MM.1S (cell line): ENCODE data around the gene TSPYL6.
A peak's percentile ranks its signal among the peaks of the same experiment; 100 is the strongest.

ENCODE experiments used
- DNase-seq: peaks from one replicate; pipeline ENCODE4 v3.0.0-alpha.2; 2015
- H2AFZ ChIP-seq: fragments of 300-600 bp; sonication (generic); 2 replicates; pipeline ENCODE4 v1.6.0; 2016; ENCODE audit warnings: antibody characterized with exemption, low read length
- H3F3A ChIP-seq: fragments of 300-600 bp; sonication (generic); 2 replicates; pipeline ENCODE4 v1.6.1; 2016; ENCODE audit warnings: mild to moderate bottlenecking, antibody characterized with exemption, low read length, moderate library complexity, mixed read lengths; ENCODE audit not compliant: insufficient read depth
- H3K27ac ChIP-seq: fragments of 300-600 bp; sonication (generic); 2 replicates; pipeline ENCODE4 v1.5.1; 2016; ENCODE audit warnings: mild to moderate bottlenecking, low read length
- H3K27me3 ChIP-seq: fragments of 300-600 bp; sonication (generic); replicated peaks from 2 replicates; pipeline ENCODE4 v1.6.0; 2016; ENCODE audit warnings: low read length; ENCODE audit not compliant: insufficient read depth
- H3K36me3 ChIP-seq: fragments of 300-600 bp; sonication (generic); replicated peaks from 2 replicates; pipeline ENCODE4 v1.6.1; 2016; ENCODE audit warnings: mild to moderate bottlenecking, low read length, mixed read lengths; ENCODE audit not compliant: insufficient read depth
- H3K4me1 ChIP-seq: fragments of 300-600 bp; sonication (generic); 2 replicates; pipeline ENCODE4 v1.6.1; 2016; ENCODE audit warnings: low read length, mixed read lengths
- H3K4me2 ChIP-seq: fragments of 300-600 bp; sonication (generic); 2 replicates; pipeline ENCODE4 v1.6.0; 2016; ENCODE audit warnings: low read depth, low read length
- H3K4me3 ChIP-seq: fragments of 300-600 bp; sonication (generic); 2 replicates; pipeline ENCODE4 v1.5.1; 2016; ENCODE audit warnings: low read length, mixed read lengths
- H3K79me2 ChIP-seq: fragments of 300-600 bp; sonication (generic); 2 replicates; pipeline ENCODE4 v1.6.1; 2016; ENCODE audit warnings: mixed run types, low read length, mixed read lengths
- H3K9ac ChIP-seq: fragments of 300-600 bp; sonication (generic); 2 replicates; pipeline ENCODE4 v1.6.1; 2016; ENCODE audit warnings: low read length, mixed read lengths
- H3K9me2 ChIP-seq: fragments of 300-600 bp; sonication (generic); replicated peaks from 2 replicates; pipeline ENCODE4 v1.6.1; 2016; ENCODE audit warnings: mild to moderate bottlenecking, low read length, mixed read lengths; ENCODE audit not compliant: insufficient read depth
- H3K9me3 ChIP-seq: fragments of 300-600 bp; sonication (generic); replicated peaks from 2 replicates; pipeline ENCODE4 v1.6.1; 2016; ENCODE audit warnings: mild to moderate bottlenecking, low read length, mixed read lengths; ENCODE audit not compliant: insufficient read depth
- H4K20me1 ChIP-seq: fragments of 300-600 bp; sonication (generic); 2 replicates; pipeline ENCODE4 v1.6.1; 2016; ENCODE audit warnings: mild to moderate bottlenecking, low read length, moderate library complexity, mixed read lengths; ENCODE audit not compliant: insufficient read depth
- CTCF ChIP-seq: fragments of 300-600 bp; sonication (generic); IDR thresholded peaks from 2 replicates; pipeline ENCODE4 v1.5.1; 2016; ENCODE audit warnings: antibody characterized with exemption, low read length, mixed read lengths
- EZH2 ChIP-seq: fragments of 300-600 bp; sonication (generic); optimal IDR thresholded peaks from 2 replicates; pipeline ENCODE3; 2017; ENCODE audit warnings: low read depth, mild to moderate bottlenecking, antibody characterized with exemption, low read length, mixed read lengths
- EZH2phosphoT487 ChIP-seq: fragments of 300-600 bp; sonication (generic); IDR thresholded peaks from 2 replicates; pipeline ENCODE4 v1.6.1; 2018; ENCODE audit warnings: antibody characterized with exemption, low read length

Gene TSPYL6

GRCh38 chr2:54256091-54256694, at the start of gene TSPYL6:
TSPYL6 (minus strand) TSS chr2:54256229; CDS start chr2:54256151, 78 bp downstream.
- no peak within 1 kb of the TSS for H2AFZ ChIP-seq
- H3K79me2 ChIP-seq, result no peaks in the 10 kb centered on the region
- no peaks in the 10 kb centered on the region for H3K4me1 ChIP-seq
- H3K9ac ChIP-seq, result no peak within 1 kb of the TSS
- no peak within 1 kb of the TSS for H3K4me3 ChIP-seq
- H3K4me2 ChIP-seq, result no peak within 1 kb of the TSS
- no peaks in the 10 kb centered on the region for H3F3A ChIP-seq
- DNase-seq, result no peak
- no peaks in the 10 kb centered on the region for H3K36me3 ChIP-seq
- H3K9me3 ChIP-seq, result no peaks in the 10 kb centered on the region
- no peaks in the 10 kb centered on the region for H3K27me3 ChIP-seq
- no peak for TF ChIP-seq CTCF
- no peak for TF ChIP-seq EZH2phosphoT487
- TF ChIP-seq EZH2, result no peak
- H4K20me1 ChIP-seq, result no peaks in the 10 kb centered on the region
- H3K9me2 ChIP-seq, result no peaks in the 10 kb centered on the region
- H3K27ac ChIP-seq, result no peak within 1 kb of the TSS

GRCh38 chr2:54303631-54304030, 47.6 kb upstream of the TSPYL6 start:
- no peaks in the 10 kb centered on the region for H3K9me3 ChIP-seq
- DNase-seq, result no peak
- TF ChIP-seq EZH2 (no peak), EZH2phosphoT487 (no peak), CTCF (no peak)

GRCh38 chr2:54298514-54298913, 42.5 kb upstream of the TSPYL6 start:
- no peak overlapping the region for H3K27ac ChIP-seq
- no peak overlapping the region for H3K9ac ChIP-seq
- peak; percentile 66 for DNase-seq
- peak overlapping the region; percentile 28 for H3K4me2 ChIP-seq
- no peaks in the 10 kb centered on the region for H3K9me3 ChIP-seq
- no peak overlapping the region for H3K4me3 ChIP-seq
- H3K27me3 ChIP-seq, result no peaks in the 10 kb centered on the region
- TF ChIP-seq EZH2phosphoT487, result no peak
- no peak for TF ChIP-seq CTCF
- no peak for TF ChIP-seq EZH2
- no peaks in the 10 kb centered on the region for H3K36me3 ChIP-seq
- H3K79me2 ChIP-seq, result no peaks in the 10 kb centered on the region
- no peaks in the 10 kb centered on the region for H3K9me2 ChIP-seq
- H2AFZ ChIP-seq, result peak overlapping the region; percentile 11; the same call in 1 of the 2 replicates
- H4K20me1 ChIP-seq, result no peaks in the 10 kb centered on the region
- H3F3A ChIP-seq, result no peaks in the 10 kb centered on the region
- H3K4me1 ChIP-seq, result peaks cover 10% of the 10 kb centered on the region

More at GRCh38 chr2:54303631-54304030, 47.6 kb upstream of the TSPYL6 start:
- H3K27me3 ChIP-seq, result no peaks in the 10 kb centered on the region
- no peak overlapping the region for H3K9ac ChIP-seq
- H3K4me2 ChIP-seq, result no peak overlapping the region
- H3K4me3 ChIP-seq, result no peak overlapping the region
- H3K4me1 ChIP-seq, result peaks cover 3% of the 10 kb centered on the region; the same call in 1 of the 2 replicates
- H3K9me2 ChIP-seq, result no peaks in the 10 kb centered on the region
- no peaks in the 10 kb centered on the region; the same call in 1 of the 2 replicates for H3K36me3 ChIP-seq
- H2AFZ ChIP-seq, result no peak overlapping the region
- no peak overlapping the region for H3K27ac ChIP-seq
- no peaks in the 10 kb centered on the region for H4K20me1 ChIP-seq
- no peaks in the 10 kb centered on the region for H3F3A ChIP-seq
- H3K79me2 ChIP-seq, result no peaks in the 10 kb centered on the region
